Stomach (tissue), 9 donors: ENCODE data around the gene ANGPTL7. TPM values are rescaled to one million over a fixed set of nuclear protein-coding genes. Genes with fewer than 3 reads are reported as not detected.
"Not testable (repeated sequence)": the region's sequence is repeated elsewhere in the genome, so short reads cannot be mapped to it uniquely, and the experiment has no call there.

Source experiments
- DNase-seq, 2 donors: peaks; one replicate each; pipeline versions ENCODE4 v3.0.0 to v3.0.0-alpha.2; 2013 to 2019
- H3K27ac ChIP-seq, 5 donors: fragments of 200-600 bp in 4 of 5; sonication (generic) in 4 of 5; one replicate each; pipeline ENCODE4 v1.5.1; 2013 to 2019; ENCODE audit warnings: mild to moderate bottlenecking in 1 of 5, moderate library complexity in 1 of 5
- H3K27me3 ChIP-seq, 3 donors: fragments of 200-600 bp; sonication (generic); one replicate each; pipeline ENCODE4 v1.5.1; 2017 to 2019; ENCODE audit warnings: mixed run types in 1 of 3
- H3K36me3 ChIP-seq, 4 donors: fragments of 200-600 bp; sonication (generic); 1 replicate in 3 of 4; 2 replicates in 1 of 4; pipeline ENCODE4 v1.5.1; 2016 to 2019
- H3K4me1 ChIP-seq, 4 donors: fragments of 200-600 bp; sonication (generic); one replicate each; pipeline ENCODE4 v1.5.1; 2016 to 2019
- H3K4me3 ChIP-seq, 4 donors: fragments of 200-600 bp; sonication (generic) in 3 of 4; one replicate each; pipeline ENCODE4 v1.5.1; 2016 to 2019; ENCODE audit warnings: mild to moderate bottlenecking in 1 of 4
- H3K9me3 ChIP-seq, 4 donors: fragments of 200-600 bp; sonication (generic); one replicate each; pipeline ENCODE4 v1.5.1; 2016 to 2019
- EP300 ChIP-seq: sonication (generic); formaldehyde crosslinking; IDR thresholded peaks from one replicate; pipeline ENCODE4 v1.6.1; 2017; ENCODE audit warnings: antibody characterized with exemption
- POLR2A ChIP-seq, 4 donors: fragments of 450-650 bp; IDR thresholded peaks; one replicate each; pipeline ENCODE4 v1.6.1; 2016; ENCODE audit warnings: antibody characterized with exemption in 4 of 4, control low read depth in 2 of 4, mild to moderate bottlenecking in 1 of 4, moderate library complexity in 1 of 4
- POLR2AphosphoS5 ChIP-seq, 3 donors: sonication (generic); formaldehyde crosslinking; IDR thresholded peaks; one replicate each; pipeline ENCODE4 v1.6.1; 2016; ENCODE audit warnings: antibody characterized with exemption in 3 of 3
- WGBS, 5 donors: extraction: QIAGEN DNeasy Blood & Tissue Kit in 3 of 5; methylation state at CpG; one replicate each; pipeline versions ENCODE4 v1.1.5 to v1.1.7; 2013 to 2018; 5-methylcytosine and 5-hydroxymethylcytosine counted together
- intact Hi-C: fragments of 100-400 bp; cut with DNase I; formaldehyde crosslinking; loops from one replicate; pipeline ENCODE4 v1.15.1; 2023; ENCODE audit warnings: low total_unique reads
- polyA plus RNA-seq, 3 donors: library from polyadenylated mRNA; stranded (reverse); fragments of 200-250 nt; gene quantifications; one replicate each; pipeline ENCODE4 v1.2.3, GENCODE V29; 2013
- total RNA-seq, 5 donors: library from RNA; depleted of rRNA; stranded (reverse); fragments of >200 nt; gene quantifications; one replicate each; pipeline versions ENCODE4 v1.1.0 to v1.2.3, GENCODE V29; 2014 to 2016
- TF ChIP-seq, protein P1 (sequence below), 7 experiments: fragments of 450-650 bp in 4 of 7; fragments of 200-600 bp in 3 of 7; sonication (generic) in 3 of 7; IDR thresholded peaks; one replicate each; pipeline ENCODE4 v1.5.1; 2016 to 2019; ENCODE audit warnings: antibody characterized with exemption in 7 of 7, control low read depth in 2 of 7, mild to moderate bottlenecking in 1 of 7
- donor health status: healthy with polysubstance abuse.
- donor health status: Bipolar disorder and iron deficiency.
- donor health status: healthy.

Gene ANGPTL7
- total and polyA plus RNA-seq, 8 donors: 0.55 to 2.6 (median 1.6) TPM; not detected in 5

DNA sequence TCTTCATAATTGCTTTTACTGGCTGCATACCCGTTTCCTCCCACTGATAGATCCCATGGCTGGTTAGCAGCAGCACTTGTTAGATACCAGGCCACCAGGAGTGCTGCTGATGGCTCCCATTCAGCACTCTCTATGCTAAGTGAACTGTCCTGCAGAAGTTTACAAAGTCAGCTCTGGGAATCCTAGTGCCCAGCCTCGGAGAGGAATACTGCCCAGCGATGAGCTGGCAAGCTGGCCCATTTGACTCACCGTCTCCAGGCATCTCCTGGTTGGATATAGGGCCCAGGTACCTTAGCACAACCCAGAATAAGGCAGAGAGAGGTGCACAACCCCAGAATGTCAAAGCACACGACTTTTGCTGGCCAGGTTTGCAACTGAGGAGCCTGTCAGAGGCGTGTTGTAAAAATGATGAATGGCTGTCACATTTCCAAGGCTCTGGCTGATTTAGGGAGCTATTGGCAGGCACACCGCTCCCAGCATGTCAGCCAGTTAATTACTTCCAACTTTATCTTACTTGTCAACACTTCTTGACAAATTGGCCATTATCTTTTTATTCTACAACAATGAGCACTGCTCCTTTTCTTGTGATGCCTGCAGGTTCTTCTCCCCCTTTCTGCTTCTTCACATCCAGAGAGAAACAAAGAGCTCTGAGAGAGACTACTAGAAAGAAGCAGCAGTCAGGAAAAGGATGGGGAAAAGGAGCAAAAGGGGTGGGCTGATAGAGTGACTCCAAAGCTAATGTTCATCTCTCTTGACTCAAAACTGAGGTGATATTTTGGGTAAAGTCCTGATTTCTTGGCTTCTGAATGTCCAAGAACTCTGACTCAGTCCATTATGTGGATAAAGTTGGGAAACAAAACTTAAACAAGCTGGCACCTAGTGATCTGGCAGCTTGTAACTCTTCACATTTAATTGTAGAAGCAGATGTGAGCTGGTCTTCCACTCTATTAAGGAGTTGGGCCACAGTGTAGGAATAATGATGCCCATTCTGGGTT lies 10.8 kb upstream of the ANGPTL7 start:
- Histone ChIP-seq H3K27ac (no peak overlapping the region), H3K27me3 (no peaks in the 10 kb centered on the region), H3K4me3 (no peak overlapping the region), H3K4me1 (peaks cover 0 to 24% (median 12%) of the 10 kb centered on the region in 4 donors), H3K36me3 (peaks cover 0 to 57% (median 45%) of the 10 kb centered on the region in 4 donors), H3K9me3 (no peaks in the 10 kb centered on the region)
- TF ChIP-seq EP300 (no peak), POLR2AphosphoS5 (IDR thresholded peaks at IDR 0.05) (no peak), POLR2A (IDR thresholded peaks at IDR 0.05) (no peak)
- TF ChIP-seq, protein P1, sequence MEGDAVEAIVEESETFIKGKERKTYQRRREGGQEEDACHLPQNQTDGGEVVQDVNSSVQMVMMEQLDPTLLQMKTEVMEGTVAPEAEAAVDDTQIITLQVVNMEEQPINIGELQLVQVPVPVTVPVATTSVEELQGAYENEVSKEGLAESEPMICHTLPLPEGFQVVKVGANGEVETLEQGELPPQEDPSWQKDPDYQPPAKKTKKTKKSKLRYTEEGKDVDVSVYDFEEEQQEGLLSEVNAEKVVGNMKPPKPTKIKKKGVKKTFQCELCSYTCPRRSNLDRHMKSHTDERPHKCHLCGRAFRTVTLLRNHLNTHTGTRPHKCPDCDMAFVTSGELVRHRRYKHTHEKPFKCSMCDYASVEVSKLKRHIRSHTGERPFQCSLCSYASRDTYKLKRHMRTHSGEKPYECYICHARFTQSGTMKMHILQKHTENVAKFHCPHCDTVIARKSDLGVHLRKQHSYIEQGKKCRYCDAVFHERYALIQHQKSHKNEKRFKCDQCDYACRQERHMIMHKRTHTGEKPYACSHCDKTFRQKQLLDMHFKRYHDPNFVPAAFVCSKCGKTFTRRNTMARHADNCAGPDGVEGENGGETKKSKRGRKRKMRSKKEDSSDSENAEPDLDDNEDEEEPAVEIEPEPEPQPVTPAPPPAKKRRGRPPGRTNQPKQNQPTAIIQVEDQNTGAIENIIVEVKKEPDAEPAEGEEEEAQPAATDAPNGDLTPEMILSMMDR (IDR thresholded peaks at IDR 0.05): no peak
- intact Hi-C loops: no loop called here
- 51 to 62% (median 59%) methylated on average over 6 to 7 of the region's 7 CpGs for whole genome bisulfite sequencing, 5 donors
- DNase-seq: no peak

DNA sequence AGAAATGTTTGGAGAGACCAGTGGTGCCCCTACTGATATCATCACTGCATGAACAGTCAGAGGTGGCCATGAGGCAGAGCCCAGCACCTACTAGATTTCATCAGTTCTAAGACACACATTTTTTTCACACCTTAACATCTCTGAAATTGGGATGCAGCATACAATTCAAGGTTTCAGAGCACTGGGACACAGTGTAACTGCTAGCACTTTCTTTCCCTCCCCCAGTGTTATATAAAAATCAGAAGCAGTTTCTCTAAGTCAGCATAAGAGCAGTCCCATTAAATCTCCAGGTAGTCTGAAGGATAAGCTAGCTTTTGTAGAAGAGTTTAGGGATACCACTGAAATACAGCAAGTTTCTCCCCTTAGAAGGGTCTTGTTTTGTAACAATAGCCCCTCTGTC lies 10.0 kb upstream of the ANGPTL7 start:
- intact Hi-C loops: no loop called here
- no peak overlapping the region for H3K27ac ChIP-seq
- no peak for DNase-seq
- H3K4me1 ChIP-seq: peaks cover 0 to 24% (median 12%) of the 10 kb centered on the region in 4 donors
- no peaks in the 10 kb centered on the region for H3K9me3 ChIP-seq
- H3K4me3 ChIP-seq: no peak overlapping the region
- H3K27me3 ChIP-seq: no peaks in the 10 kb centered on the region
- TF ChIP-seq EP300 (no peak), POLR2A (IDR thresholded peaks at IDR 0.05) (no peak), POLR2AphosphoS5 (IDR thresholded peaks at IDR 0.05) (no peak)
- TF ChIP-seq, protein P1 (IDR thresholded peaks at IDR 0.05): no peak
- H3K36me3 ChIP-seq: peaks cover 0 to 63% (median 46%) of the 10 kb centered on the region in 4 donors

DNA sequence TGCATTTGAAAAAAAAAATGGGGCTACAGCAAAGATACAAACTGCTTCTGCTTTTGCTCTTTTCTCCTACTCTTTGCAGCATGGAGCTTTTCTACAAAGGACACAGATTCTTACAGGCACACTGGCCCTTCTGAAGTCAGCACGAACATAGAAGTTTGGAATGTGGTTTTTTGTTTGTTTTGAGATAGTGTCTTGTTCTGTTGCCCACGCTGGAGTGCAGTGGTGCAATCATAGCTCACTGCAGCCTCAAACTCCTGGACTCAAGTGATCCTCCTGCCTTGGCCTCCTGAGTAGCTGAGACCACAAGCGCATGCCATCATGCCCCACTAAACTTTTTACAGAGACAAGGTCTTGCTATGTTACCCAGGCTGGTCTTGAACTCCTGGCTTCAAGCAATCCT lies 9.4 kb upstream of the ANGPTL7 start:
- WGBS, 5 donors: 46 to 57% (median 49%) methylated on average over 3 of the region's 3 CpGs
- intact Hi-C loops, DNase-seq, H3K27ac ChIP-seq, H3K4me3 ChIP-seq, H3K9me3 ChIP-seq, H3K27me3 ChIP-seq: not testable (repeated sequence)
- peaks cover 3 to 64% (median 50%) of the 10 kb centered on the region in 4 donors for H3K36me3 ChIP-seq
- H3K4me1 ChIP-seq: peaks cover 0 to 24% (median 12%) of the 10 kb centered on the region in 4 donors

DNA sequence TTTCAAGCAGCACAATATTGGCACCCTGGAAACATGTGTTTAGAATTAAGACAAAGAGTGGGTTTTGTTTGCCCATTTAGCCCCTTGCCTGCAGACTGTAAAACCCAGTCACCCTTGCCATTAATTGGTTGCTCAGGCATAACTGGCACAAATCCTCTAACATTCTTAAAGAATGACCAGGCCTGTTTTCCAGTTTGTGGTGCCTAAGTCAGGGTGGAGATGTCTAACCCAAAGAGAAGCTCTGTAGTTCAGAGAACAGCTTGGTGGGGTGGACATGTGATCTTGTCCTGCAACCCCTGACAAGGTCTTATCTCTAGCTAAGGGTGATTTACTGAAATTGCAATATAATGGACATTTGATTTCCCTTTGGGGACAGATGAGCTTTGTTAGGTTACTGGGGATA lies 8.8 kb upstream of the ANGPTL7 start:
- TF ChIP-seq EP300 (no peak), POLR2AphosphoS5 (IDR thresholded peaks at IDR 0.05) (no peak), POLR2A (IDR thresholded peaks at IDR 0.05) (no peak)
- TF ChIP-seq, protein P1 (IDR thresholded peaks at IDR 0.05): no peak
- H3K4me3 ChIP-seq: no peak overlapping the region
- intact Hi-C loops: no loop called here
- H3K4me1 ChIP-seq: peaks cover 0 to 24% (median 12%) of the 10 kb centered on the region in 4 donors
- no peak for DNase-seq
- H3K27me3 ChIP-seq: no peaks in the 10 kb centered on the region
- no peaks in the 10 kb centered on the region for H3K9me3 ChIP-seq
- H3K27ac ChIP-seq: no peak overlapping the region
- peaks cover 3 to 70% (median 54%) of the 10 kb centered on the region in 4 donors for H3K36me3 ChIP-seq

DNA sequence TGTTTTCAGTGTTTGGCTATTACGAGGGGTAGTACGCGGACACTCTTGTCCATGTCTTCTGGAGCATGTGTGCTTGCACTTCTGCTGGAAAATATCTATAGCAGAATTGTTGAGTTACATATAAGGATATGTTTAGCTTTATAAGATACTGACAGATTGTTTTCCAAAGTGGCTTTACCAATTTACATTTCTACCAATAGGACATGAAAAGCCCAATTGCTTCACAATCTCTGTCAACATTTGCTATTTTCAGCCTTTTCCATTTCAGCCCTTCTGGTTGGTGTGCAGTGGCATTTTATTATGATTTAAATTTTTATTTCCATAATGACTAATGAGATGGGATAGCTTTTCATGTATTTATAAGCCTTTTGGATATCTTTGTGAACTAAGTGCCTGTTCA lies 6.3 kb upstream of the ANGPTL7 start:
- Histone ChIP-seq H3K27ac (no peak overlapping the region), H3K4me1 (peaks cover 0 to 30% (median 15%) of the 10 kb centered on the region in 4 donors), H3K27me3 (no peaks in the 10 kb centered on the region), H3K9me3 (no peaks in the 10 kb centered on the region), H3K4me3 (no peak overlapping the region), H3K36me3 (peaks cover 3 to 71% (median 50%) of the 10 kb centered on the region in 4 donors)
- no peak for TF ChIP-seq POLR2A (IDR thresholded peaks at IDR 0.05)
- TF ChIP-seq, protein P1 (IDR thresholded peaks at IDR 0.05): no peak
- no peak for TF ChIP-seq POLR2AphosphoS5 (IDR thresholded peaks at IDR 0.05)
- TF ChIP-seq EP300: no peak
- WGBS, 5 donors: 95 to 96% (median 96%) methylated on average over 3 of the region's 3 CpGs
- no peak for DNase-seq
- intact Hi-C loops: no loop called here
